HG02970 (cell line): ENCODE data around the gene MAL.

Source experiments
- ATAC-seq: cut with Tn5 transposase; IDR thresholded peaks from one replicate; pipeline ENCODE4 v1.9.1; 2021; ENCODE audit warnings: mild to moderate bottlenecking, moderate library complexity, moderate number of reproducible peaks; ENCODE audit not compliant: unreplicated experiment, low FRiP score

Gene MAL

GRCh38 chr2:95025406-95026319 lies at the start of gene MAL:
MAL (plus strand) TSS chr2:95025708; CDS start chr2:95025793, 85 bp downstream.
- no peak for ATAC-seq

- no peak for ATAC-seq
These were observed 47.7 kb upstream of the MAL start for GRCh38 chr2:94977826-94978225.

- ATAC-seq: no peak
These were observed 46.6 kb upstream of the MAL start for GRCh38 chr2:94978917-94979316.

DNA sequence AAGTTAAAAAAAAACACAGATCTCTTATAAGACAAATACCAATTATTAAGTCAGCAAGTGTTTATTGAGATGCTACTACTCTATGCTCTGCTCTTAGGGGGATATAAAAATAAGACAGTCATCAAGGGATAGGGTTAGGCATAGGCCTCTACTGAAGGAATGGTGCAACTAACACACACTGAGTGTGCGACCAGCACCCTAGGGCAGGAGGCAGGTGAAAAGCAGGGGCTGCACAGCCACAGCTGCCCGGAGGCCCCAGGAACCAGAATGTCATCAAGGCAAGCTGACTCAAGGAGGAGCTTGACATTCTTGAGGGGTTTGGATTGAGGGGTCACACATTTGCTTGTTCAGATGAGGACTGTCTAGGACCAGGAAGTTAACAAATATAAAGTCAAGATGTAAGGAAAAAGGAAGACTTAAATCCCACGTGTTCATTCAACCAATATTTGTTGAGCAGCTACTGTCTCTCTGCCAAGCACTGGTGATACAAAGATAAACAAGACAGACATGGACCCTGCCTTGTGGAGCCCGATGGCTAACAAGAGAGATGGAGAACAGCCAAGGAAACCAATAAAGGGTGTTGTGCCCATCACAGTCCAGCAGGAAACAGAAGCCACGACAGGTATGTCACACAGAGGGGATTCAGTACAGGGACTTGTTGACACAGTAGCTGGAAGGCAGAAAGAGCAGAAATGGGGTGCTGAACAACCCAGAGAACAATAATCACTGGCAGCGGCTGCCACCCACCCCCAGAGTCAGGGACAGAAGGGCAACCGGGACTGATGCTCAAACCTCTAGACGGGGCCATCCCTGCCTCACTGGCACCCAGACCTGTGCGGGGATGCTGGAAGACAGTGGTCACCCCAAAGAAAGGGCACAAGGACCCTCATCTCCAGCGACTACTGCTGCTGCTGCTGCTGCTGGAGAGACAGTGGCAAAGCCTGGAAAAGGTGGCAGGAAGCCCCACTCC lies 45.8 kb upstream of the MAL start:
- ATAC-seq: no peak

DNA sequence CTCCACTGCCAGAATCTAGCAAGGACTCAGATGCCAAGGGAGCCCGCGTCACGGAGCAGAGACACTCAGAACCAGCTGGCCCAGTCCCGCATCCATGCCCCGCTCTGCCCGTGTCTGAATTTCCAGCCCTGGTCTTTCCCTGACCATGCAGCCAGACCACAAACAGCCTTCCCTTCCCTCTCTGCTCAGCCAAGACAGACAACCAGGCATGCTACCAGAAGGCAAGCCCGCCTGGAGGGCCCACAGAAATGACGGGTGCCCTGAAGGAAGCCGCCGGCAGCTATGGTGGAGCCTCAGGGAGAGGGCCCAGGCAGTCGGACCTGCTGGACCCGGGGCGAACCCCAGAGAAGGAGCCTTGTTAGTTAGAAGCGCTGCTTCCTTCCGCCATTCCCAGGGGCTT lies 45.1 kb upstream of the MAL start:
- no peak for ATAC-seq

DNA sequence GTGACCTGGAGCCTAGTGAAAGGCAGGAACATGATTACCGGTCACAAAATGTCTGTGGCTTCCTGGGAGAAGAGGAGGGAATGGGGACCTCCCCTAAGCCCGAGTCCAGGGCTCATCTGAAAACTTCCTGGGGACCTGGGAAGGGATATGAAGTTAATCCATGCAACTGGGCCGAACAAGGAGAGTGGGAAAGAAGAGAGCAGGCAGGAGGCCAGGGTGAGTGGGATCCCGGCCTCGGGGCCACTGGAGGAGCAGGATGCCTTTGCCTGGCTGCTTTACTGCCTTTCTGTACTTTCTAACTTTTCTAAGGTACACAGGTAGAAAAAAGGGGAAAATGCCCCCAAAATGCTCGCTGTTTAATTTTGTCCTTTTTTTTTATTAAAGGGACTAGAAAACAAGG lies 43.4 kb upstream of the MAL start:
- ATAC-seq: no peak

- ATAC-seq: no peak
These were observed 42.8 kb upstream of the MAL start for GRCh38 chr2:94982675-94983074.

- no peak for ATAC-seq
These were observed 40.4 kb upstream of the MAL start for GRCh38 chr2:94984964-94985575.

- ATAC-seq: no peak
These were observed 39.9 kb upstream of the MAL start for GRCh38 chr2:94985636-94986035.

DNA sequence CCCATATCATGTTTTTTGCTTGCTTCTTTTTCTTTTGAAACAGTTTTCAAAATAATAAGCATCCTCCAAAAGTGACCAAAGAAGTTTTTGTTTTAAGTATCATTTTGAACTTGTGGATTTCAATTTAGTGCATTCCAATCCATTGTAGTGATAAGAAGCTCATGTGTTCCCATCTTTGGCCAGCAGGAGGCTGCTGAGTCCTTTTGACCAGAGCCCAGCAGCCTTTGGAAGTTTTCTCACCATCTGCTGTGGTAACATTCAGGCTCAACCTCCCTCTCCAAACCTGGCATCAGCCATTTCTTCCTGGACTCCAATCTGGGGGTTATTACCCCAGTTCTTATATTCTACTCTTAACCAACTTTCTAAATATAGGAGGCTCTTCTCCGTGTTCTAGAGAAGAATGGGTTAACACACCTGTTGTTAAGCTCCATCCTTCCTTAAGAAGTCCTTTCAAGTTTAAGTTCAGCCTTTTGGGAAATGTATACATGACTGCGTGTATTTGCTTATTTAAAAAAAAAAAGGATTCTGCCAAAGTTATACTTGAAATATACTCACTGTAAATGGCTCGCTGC lies 39.0 kb upstream of the MAL start:
- ATAC-seq: no peak

DNA sequence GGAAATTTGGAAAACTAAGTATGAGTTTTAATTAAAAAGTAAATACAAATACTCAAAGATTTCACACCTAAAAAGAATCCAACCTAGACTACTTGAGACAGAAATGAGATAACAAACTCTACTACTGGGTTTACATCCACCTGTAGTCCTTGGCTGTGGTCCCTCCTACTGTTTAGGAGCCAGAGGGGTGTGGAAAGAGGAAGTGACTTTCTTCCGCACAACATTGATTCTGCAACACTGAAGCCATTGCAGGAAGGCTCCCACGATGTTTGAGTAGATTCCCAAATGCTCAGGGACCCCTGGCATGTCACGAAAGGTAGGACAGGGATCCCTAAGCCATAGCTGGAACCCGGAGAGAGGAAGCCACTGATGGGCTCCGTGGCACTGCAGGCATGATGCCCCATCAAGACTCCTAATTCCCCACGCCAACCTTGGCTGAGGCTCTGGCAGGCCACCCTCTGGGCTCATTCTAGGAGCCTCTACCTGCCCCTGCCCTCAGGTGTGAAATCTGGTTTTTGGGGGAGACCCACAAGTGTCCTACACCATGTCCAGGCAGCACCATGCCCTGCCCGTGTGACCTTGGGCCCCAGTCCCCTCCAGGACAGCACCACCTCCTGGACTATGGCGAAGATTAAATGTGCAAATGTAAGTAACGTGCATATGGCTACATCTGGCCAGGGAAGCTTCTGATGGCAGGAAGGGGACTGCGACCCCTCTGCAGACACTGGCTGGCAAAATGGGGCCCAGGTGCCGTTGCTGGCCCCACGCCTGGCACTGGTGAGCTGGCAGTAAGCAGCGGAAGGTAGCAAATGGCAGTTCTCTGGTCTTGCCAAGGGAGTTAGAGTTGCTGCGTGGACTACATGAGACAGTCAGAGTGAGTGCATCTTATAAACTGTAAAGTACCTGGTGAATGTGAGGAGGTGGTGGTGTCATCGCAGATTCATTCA lies 38.2 kb upstream of the MAL start:
- ATAC-seq: no peak

GRCh38 chr2:94990956-94991355 lies 34.6 kb upstream of the MAL start:
- no peak for ATAC-seq

DNA sequence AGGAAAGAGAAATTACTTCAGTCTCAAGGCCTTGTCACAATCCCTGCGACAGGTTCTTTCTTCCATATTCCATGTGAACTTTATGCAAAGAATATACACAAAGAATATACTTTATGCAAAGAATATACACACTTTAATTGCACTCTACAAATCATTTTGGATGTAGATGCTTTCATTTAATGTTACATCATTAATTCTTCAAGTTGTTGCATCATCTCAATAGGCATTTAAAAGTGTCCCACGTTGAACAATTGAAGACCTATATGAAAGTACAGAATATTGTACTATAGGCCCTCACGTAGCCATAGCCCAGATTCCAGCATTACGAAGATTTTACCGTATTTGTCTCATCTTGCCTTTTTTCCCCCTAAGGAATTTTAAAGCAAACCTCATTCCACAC lies 33.1 kb upstream of the MAL start:
- ATAC-seq: no peak

- no peak for ATAC-seq
These were observed 32.1 kb upstream of the MAL start for GRCh38 chr2:94993176-94994062.

DNA sequence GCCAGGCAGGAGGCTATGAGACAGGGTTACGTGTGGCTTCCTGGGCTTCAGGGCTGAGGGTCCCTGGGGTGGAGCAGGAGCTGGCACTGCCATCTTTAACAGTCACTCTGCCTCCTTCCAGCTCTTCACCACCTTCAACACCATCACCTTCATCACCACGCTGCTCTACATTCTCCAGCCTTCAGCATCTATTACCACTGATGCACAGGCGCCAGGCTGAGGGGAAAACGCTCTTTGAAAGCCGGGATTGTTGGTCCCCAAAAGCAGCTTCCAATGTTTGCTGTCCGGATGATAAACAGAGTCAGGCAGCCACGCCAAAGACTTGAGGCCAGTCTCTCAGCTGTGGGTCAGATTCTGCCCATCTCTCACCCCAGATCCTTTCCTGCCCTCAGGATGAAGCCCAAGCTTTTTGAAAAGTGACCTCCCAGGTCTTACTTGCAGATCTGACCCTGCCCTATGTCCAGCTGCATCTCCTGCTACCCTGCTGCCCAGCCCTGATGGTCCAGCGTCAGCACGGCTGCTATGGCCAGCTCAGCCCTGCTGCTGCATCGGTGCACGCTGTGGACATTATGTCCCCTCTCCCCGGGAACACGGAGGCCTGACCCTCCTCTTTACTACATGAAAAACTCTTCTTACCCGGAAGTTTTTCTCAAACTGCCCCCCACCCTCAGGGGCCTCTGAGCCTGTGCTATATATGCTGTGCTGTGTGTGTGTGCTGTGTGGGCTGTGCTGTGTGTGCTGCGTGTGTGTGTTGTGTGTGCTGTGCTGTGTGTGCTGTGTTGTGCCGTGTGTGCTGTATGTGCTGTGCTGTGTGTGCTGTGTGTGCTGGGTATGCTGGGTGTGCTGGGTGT lies 31.2 kb upstream of the MAL start:
- ATAC-seq: no peak

DNA sequence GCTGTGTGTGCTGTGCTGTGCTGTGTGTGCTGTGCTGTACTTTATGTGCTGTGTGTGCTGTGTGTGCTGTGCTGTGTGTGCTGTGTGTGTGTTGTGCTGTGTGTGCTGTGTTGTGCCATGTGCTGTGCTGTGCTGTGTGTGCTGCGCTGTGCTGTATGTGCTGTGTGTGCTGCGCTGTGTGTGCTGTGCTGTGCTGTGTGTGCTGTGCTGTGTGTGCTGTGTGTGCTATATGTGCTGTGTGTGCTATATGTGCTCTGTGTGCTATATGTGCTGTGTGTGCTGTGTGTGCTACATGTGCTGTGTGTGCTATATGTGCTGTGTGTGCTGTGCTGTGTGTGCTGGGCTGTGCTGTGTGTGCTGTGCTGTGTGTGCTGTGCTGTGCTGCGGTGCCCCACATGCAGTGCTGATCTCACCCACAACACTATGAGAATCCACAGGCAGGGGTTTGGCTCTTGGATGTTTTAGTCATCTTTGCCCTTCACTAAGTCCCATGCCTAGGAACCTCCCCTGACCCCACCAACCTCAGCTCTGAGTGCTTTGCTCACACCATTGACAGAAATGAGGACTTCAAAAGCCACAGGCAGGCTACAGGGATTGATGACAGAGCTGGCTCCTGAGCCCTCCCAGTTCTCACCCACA lies 30.5 kb upstream of the MAL start:
- no peak for ATAC-seq
